ENCODE measurements around the gene KRT77.

- TF ChIP-seq POLR2A (IDR thresholded peaks at IDR 0.05) (no peak), CTCF (IDR thresholded peaks at IDR 0.05) (no peak), EP300 (IDR thresholded peaks at IDR 0.05) (no peak), POLR2AphosphoS5 (IDR thresholded peaks at IDR 0.05) (no peak)
Measured at GRCh38 chr12:52749827-52750226, 46.5 kb upstream of the KRT77 start.

Data from sigmoid colon (tissue), 4 donors.